IPS-15b (cell line): ENCODE results near the gene RPS6KA5.
"Not testable (repeated sequence)": the region's sequence is repeated elsewhere in the genome, so short reads cannot be mapped to it uniquely, and the experiment has no call there.

ENCODE experiments used
- H3K27me3 ChIP-seq: one replicate; pipeline ENCODE4 v1.6.1; 2013; ENCODE audit warnings: low read length; ENCODE audit not compliant: control insufficient read depth, insufficient read depth
- H3K36me3 ChIP-seq: one replicate; pipeline ENCODE4 v1.6.1; 2013; ENCODE audit warnings: low read length; ENCODE audit not compliant: control insufficient read depth, insufficient read depth
- H3K4me1 ChIP-seq: one replicate; pipeline ENCODE4 v1.6.1; 2013; ENCODE audit warnings: mild to moderate bottlenecking, low read length; ENCODE audit not compliant: control insufficient read depth, insufficient read depth
- H3K4me3 ChIP-seq: one replicate; pipeline ENCODE4 v1.5.1; 2013; ENCODE audit warnings: low read depth, low read length
- H3K9ac ChIP-seq: one replicate; pipeline ENCODE4 v1.6.1; 2013; ENCODE audit warnings: low read depth, mild to moderate bottlenecking, low read length
- H3K9me3 ChIP-seq: one replicate; pipeline ENCODE4 v1.6.1; 2013; ENCODE audit warnings: mild to moderate bottlenecking, low read length; ENCODE audit not compliant: control insufficient read depth, insufficient read depth

RPS6KA5 gene

DNA sequence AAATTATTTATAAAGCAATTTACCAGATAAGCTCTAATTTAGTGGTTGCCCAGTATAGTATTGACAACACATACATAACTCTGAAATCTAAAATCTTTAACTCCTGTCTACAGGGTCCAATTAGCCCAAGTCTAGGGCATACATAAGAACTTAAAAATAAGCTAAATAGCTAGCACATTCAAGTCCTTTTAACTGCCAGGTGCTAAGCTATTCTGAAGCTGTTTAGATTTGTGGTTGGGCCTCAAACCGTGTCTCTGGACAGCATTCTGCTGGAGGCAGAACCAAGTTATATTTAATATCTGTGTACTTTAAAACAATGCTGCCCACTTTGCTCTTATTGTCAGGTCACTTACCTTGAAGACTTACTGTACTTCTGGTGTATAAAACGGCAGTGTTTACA, 19.0 kb downstream of the RPS6KA5 start:
- H3K27me3 ChIP-seq = no peaks in the 10 kb centered on the region
- H3K9ac ChIP-seq = no peak overlapping the region
- H3K9me3 ChIP-seq = no peaks in the 10 kb centered on the region
- no peaks in the 10 kb centered on the region for H3K36me3 ChIP-seq
- H3K4me1 ChIP-seq = no peaks in the 10 kb centered on the region
- H3K4me3 ChIP-seq = no peak overlapping the region

DNA sequence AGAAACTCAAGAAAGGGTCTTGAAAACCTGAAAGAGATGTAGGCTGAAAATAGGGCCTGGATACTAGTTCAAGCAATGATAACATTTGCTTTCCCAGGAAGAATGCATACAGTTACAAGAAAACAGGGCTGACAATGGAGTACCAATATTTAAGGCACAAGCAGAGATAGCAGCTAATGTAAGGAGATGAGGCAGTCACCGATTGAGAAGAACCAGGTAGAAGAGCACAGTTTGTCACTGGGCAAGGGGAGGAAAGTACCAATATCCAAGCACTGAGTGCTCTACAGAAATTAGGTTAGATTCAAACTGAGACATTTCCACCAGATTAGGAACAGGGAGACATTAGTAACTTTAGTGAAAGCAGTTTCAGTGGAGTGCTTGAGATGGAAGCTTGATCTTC, 19.9 kb downstream of the RPS6KA5 start:
- Histone ChIP-seq H3K36me3 (no peaks in the 10 kb centered on the region), H3K4me3 (no peak overlapping the region), H3K4me1 (no peaks in the 10 kb centered on the region), H3K9ac (no peak overlapping the region), H3K9me3 (no peaks in the 10 kb centered on the region), H3K27me3 (no peaks in the 10 kb centered on the region)

DNA sequence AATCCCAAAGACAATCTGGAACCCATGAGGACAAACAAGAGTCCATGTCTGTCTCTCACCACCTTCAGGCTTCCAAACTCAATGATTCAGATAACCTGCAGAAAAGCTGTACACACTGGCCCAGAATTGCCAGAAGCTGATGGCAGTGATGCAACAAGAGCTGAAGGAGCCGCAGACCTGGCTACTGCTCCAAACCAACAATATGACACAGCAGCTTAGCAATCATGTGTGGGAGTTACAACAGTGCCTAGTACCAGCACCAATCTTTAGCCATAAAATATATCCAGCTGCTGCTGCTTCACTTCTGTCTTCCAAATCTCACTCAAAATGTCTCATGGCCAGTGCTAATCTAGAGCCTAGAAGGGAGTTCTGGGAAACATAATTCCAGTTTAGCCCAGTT, 22.0 kb downstream of the RPS6KA5 start:
- Histone ChIP-seq H3K9ac (no peak overlapping the region), H3K4me3 (no peak overlapping the region)

DNA sequence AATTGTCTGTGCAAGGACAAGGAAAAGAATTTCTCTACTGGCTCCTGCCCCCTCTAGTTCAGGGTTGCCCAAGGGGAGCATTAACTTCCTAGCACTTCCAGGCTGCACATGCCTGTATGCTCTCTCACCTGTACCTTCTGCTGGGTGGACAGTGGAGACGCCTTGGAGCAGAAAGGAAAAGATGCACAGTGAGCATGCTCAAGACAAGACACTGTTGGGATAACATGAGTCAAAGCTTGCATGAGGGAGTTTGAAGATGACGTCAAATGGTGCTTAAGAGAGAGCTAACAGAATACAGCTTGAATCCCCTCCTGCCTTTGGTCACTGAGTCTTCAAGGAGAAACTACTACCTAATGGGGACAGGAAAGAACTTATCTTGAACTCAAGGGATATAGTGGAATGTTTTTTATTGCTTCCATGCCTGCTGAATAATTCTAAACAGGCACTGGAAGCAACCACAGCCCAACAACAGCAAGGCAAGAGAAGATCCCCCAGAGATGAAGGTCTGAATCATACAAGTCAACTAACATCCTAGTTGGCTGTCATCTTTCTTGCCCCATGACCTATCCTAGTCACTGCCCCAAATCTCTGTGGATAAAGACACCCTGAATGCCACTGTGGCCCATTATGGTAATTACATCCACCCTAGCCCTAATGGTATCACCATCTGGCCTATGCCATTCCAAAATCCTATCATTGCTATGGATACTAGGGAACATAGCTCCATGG, 23.5 kb downstream of the RPS6KA5 start:
- Histone ChIP-seq H3K4me3 (no peak overlapping the region), H3K4me1 (no peaks in the 10 kb centered on the region), H3K9me3 (no peaks in the 10 kb centered on the region), H3K36me3 (no peaks in the 10 kb centered on the region), H3K9ac (no peak overlapping the region), H3K27me3 (no peaks in the 10 kb centered on the region)

More for the DNA sequence above, 22.0 kb downstream of the RPS6KA5 start:
- Histone ChIP-seq H3K4me1 (no peaks in the 10 kb centered on the region), H3K27me3 (no peaks in the 10 kb centered on the region), H3K36me3 (no peaks in the 10 kb centered on the region), H3K9me3 (no peaks in the 10 kb centered on the region)

DNA sequence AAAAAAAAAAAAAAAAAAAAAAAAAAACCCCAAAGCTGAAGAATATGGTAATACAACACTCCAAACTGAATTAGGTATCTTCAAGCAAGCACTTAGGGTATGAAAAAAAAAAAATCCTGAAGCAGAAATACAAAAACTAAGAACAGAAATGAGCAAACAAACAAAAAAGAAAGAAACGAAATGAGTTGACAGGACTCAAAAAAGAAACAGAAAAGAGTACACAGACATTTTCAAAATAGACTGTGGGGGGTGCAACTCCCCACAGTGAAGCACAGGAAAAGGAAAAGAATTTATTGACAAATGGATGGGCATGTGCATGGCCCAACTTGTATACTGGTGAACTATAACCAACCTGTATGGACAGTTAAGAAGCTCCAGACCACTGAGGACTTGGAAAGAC, 24.6 kb downstream of the RPS6KA5 start:
- Histone ChIP-seq H3K4me1 (no peaks in the 10 kb centered on the region), H3K36me3 (no peaks in the 10 kb centered on the region), H3K9me3 (no peaks in the 10 kb centered on the region), H3K4me3 (no peak overlapping the region), H3K27me3 (no peaks in the 10 kb centered on the region), H3K9ac (no peak overlapping the region)

DNA sequence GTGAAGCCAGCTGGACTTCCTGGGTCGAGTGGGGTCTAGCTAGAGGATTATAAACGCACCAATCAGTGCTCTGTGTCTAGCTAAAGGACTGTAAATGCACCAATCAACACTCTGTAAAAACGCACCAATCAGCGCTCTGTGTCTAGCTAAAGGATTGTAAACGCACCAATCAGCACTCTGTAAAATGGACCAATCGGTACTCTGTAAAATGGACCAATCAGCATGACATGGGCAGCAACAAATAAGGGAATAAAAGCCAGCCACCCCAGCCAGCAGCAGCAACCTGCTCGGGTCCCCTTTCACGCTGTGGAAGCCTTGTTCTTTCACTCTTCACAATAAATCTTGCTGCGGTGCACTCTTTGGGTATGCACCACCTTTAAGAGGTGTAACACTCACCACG, 26.1 kb downstream of the RPS6KA5 start:
- not testable (repeated sequence) for H3K4me3 ChIP-seq, H3K27me3 ChIP-seq, H3K4me1 ChIP-seq, H3K9me3 ChIP-seq, H3K9ac ChIP-seq, H3K36me3 ChIP-seq

DNA sequence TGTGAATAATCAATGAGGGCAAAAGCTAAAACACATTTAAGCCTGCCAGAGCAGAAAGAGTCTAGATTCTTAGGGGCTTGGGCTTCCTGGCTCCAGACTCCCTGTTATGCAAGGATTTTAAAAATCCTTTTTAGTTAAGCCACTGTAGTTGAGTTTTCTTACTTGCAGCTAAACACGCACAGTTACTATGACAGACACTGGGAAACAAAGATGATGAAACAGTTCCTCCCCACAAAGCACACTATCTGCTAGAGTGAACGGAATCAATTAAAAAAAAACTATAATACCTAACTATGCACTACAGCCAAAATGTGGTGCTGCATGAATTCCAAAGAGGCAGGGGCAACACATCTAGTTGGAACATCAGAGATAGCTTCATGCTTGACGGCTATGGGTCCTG, 28.2 kb downstream of the RPS6KA5 start:
- no peaks in the 10 kb centered on the region for H3K36me3 ChIP-seq
- H3K4me3 ChIP-seq = no peak overlapping the region
- no peak overlapping the region for H3K9ac ChIP-seq
- no peaks in the 10 kb centered on the region for H3K9me3 ChIP-seq
- no peaks in the 10 kb centered on the region for H3K27me3 ChIP-seq
- peaks cover 4% of the 10 kb centered on the region for H3K4me1 ChIP-seq

DNA sequence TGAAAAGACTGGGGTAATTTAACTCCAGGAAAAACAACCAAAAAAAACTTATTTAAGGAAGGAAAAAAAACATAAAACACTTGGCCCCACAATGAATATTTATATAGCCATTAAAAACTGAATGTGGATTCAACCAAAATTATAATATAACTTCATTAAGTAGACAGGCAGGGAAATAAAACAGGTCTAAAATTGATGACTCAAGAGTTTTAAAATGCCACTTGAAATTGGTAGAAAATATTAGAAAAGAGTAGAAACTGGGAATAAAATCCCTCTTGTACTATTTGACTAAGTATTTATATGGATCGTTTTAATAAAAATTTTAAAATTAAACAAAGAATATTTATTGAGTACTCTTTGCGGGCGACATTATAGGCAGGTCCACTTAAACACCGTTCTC, 28.8 kb downstream of the RPS6KA5 start:
- Histone ChIP-seq H3K4me1 (peaks cover 4% of the 10 kb centered on the region), H3K4me3 (no peak overlapping the region), H3K9ac (no peak overlapping the region), H3K27me3 (no peaks in the 10 kb centered on the region), H3K9me3 (no peaks in the 10 kb centered on the region), H3K36me3 (no peaks in the 10 kb centered on the region)

DNA sequence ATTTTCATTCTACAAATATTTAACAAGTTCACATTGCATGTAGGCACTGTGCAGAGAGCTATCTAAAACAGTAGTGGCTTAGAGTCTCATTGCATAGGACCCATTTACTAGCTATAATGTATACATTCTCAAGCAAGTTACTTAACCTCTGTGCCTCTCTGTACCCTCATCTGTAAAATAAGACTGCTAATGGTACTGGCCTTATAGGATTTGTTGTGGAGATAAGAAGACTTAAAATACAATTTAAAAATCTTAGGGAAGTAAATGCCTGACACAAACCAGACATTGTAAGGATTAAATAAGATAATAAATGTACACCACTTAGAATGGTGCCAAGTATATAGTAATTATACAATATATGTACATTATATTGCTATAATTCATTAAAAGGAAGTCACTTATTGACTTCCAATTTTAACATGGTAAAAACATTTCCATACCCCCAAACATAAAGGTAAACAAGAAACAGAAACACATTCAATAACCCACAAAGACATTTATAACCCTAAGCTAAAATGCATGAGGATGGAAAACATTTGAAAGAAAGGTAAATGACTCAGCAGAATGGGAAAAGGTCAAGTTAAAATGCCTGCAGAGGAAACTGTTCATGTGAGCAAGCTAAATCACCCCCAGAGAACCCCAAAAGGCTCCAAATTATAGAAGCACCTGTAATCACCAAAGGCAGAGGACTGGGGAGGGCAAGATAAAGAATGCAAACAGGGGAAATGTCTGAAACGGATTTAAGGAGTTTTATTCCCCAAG, 30.8 kb downstream of the RPS6KA5 start:
- H3K27me3 ChIP-seq = no peaks in the 10 kb centered on the region
- no peaks in the 10 kb centered on the region for H3K36me3 ChIP-seq
- no peak overlapping the region for H3K4me3 ChIP-seq
- H3K4me1 ChIP-seq = peaks cover 4% of the 10 kb centered on the region
- H3K9me3 ChIP-seq = no peaks in the 10 kb centered on the region
- no peak overlapping the region for H3K9ac ChIP-seq

DNA sequence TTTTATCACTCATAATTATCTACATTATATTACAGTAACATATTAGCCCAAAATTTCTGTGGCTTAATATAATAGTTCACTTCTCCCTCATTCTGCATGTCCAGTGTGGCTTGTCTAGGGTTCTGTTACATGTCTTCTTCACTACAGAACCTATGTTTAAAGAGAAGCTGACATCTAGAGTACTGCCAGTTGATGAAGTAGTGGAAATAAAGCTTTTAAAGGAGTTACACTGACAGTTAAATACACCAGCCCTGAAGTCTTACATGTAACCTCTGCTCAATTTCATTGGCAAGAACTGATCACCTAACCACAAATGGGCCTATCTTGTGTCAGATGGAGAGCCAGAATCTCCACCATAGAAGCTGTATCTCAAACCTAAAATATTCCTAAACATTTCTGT, 32.9 kb downstream of the RPS6KA5 start:
- Histone ChIP-seq H3K9me3 (no peaks in the 10 kb centered on the region), H3K4me3 (no peak overlapping the region), H3K9ac (no peak overlapping the region), H3K4me1 (peaks cover 4% of the 10 kb centered on the region), H3K36me3 (no peaks in the 10 kb centered on the region), H3K27me3 (no peaks in the 10 kb centered on the region)

DNA sequence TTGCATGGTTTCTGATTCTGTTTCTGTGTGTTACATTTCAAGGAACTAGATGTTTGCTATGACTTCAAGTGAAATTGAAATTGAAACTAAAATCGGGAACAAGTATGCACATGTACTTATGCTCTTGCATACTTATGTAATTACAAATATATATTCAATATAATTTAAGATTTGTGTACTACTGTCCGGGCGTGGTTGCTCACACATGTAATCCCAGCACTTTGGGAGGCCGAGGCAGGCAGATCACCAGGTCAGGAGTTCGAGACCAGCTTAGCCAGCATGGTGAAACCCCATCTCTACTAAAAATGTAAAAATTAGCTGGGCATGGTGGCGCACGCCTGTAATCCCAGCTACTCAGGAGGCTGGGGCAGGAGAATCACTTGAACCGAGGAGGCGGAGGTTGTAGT, 37.8 kb downstream of the RPS6KA5 start:
- H3K4me3 ChIP-seq, H3K9ac ChIP-seq: not testable (repeated sequence)

DNA sequence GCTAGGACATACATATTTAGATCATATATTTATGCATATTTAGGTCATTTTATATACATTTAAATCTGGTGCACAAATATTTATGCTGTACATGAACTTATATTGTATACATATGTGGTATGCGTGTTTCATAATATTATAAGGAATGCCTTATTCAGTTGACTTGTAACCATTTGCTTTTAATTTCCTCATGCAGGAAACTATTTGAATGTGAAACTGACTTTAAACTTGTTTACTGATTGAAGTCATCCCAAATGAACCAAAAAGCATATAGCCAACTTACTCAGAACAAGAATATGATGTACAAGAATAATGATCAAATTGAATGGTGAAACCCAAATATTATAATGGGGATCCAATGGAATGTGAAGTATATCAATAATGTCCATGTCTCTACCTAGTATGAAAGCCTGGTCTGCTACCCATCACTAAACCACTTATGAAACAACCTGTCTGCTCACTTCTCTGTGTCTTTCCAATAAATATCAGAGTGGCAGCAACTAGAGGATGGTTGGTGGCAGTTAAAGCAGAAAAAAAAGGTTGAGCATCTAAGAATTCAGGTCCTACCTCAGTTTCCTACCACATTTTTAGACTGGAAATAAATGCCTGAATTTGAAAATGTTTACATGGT, 38.3 kb downstream of the RPS6KA5 start:
- no peaks in the 10 kb centered on the region for H3K4me1 ChIP-seq
- no peaks in the 10 kb centered on the region for H3K27me3 ChIP-seq
- no peak overlapping the region for H3K4me3 ChIP-seq
- H3K9me3 ChIP-seq = no peaks in the 10 kb centered on the region
- no peak overlapping the region for H3K9ac ChIP-seq
- H3K36me3 ChIP-seq = no peaks in the 10 kb centered on the region

More for the DNA sequence above, 37.8 kb downstream of the RPS6KA5 start:
- H3K9me3 ChIP-seq, H3K36me3 ChIP-seq, H3K4me1 ChIP-seq, H3K27me3 ChIP-seq: not testable (repeated sequence)
